Keratinocyte (primary cell): Measurements from ENCODE around the gene RALGPS1. TPM values are rescaled to one million over a fixed set of nuclear protein-coding genes. Genes with fewer than 3 reads are reported as not detected.
"Not testable (repeated sequence)": the region's sequence is repeated elsewhere in the genome, so short reads cannot be mapped to it uniquely, and the experiment has no call there.

ENCODE experiments used
- DNase-seq: peaks from one replicate; pipeline ENCODE4 v3.0.0-alpha.2; 2011; ENCODE audit warnings: low read depth, missing footprints, low spot score
- FAIRE-seq: peaks from 2 replicates; lab custom pipeline; 2011; peaks lifted over from hg19 to GRCh38; lab: Jason Lieb, UNC
- H2AFZ ChIP-seq: 2 replicates; pipeline ENCODE4 v1.6.0; 2012; ENCODE audit warnings: low read length, control low read depth, inconsistent platforms; ENCODE audit not compliant: control insufficient read depth
- H3K27ac ChIP-seq: 2 replicates; pipeline ENCODE4 v1.5.1; 2011; ENCODE audit warnings: low read length; ENCODE audit not compliant: control insufficient read depth, insufficient read depth
- H3K27me3 ChIP-seq: 3 replicates; pipeline ENCODE4 v1.6.0; 2011; ENCODE audit warnings: low read length; ENCODE audit not compliant: control insufficient read depth, insufficient read depth; ENCODE audit errors: extremely low read depth
- H3K36me3 ChIP-seq, 2 experiments: 2 replicates in 1 of 2; 3 replicates in 1 of 2; pipeline ENCODE4 v1.5.1; 2011; ENCODE audit warnings: low read length in 2 of 2, mild to moderate bottlenecking in 1 of 2; ENCODE audit not compliant: control insufficient read depth in 2 of 2, insufficient read depth in 2 of 2; ENCODE audit errors: extremely low read depth in 1 of 2
- H3K4me1 ChIP-seq: 3 replicates; pipeline ENCODE4 v1.5.1; 2011; ENCODE audit warnings: low read length; ENCODE audit not compliant: control insufficient read depth, insufficient read depth; ENCODE audit errors: extremely low read depth
- H3K4me2 ChIP-seq: 3 replicates; pipeline ENCODE4 v1.6.0; 2011; ENCODE audit warnings: low read depth, low read length; ENCODE audit not compliant: control insufficient read depth, insufficient read depth; ENCODE audit errors: extremely low read depth
- H3K4me3 ChIP-seq, 3 experiments: fragments of 200-600 bp in 1 of 3; sonication (generic) in 1 of 3; 2 replicates in 2 of 3; 3 replicates in 1 of 3; pipeline ENCODE4 v1.5.1; 2011 to 2016; ENCODE audit warnings: low read length in 3 of 3, mild to moderate bottlenecking in 3 of 3, control low read depth in 2 of 3, inconsistent platforms in 1 of 3, low read depth in 1 of 3, mixed read lengths in 1 of 3, mixed run types in 1 of 3, moderate library complexity in 1 of 3; ENCODE audit not compliant: control insufficient read depth in 2 of 3, insufficient read depth in 2 of 3; ENCODE audit errors: extremely low read depth in 1 of 3
- H3K79me2 ChIP-seq: 2 replicates; pipeline ENCODE4 v1.6.0; 2012; ENCODE audit warnings: low read length; ENCODE audit not compliant: control insufficient read depth, insufficient read depth
- H3K9ac ChIP-seq: 3 replicates; pipeline ENCODE4 v1.6.0; 2011; ENCODE audit warnings: low read length; ENCODE audit not compliant: control insufficient read depth, insufficient read depth; ENCODE audit errors: extremely low read depth
- H3K9me1 ChIP-seq: 3 replicates; pipeline ENCODE4 v1.6.0; 2011; ENCODE audit warnings: low read length; ENCODE audit not compliant: control insufficient read depth, insufficient read depth; ENCODE audit errors: extremely low read depth
- H3K9me3 ChIP-seq: 2 replicates; pipeline ENCODE4 v1.5.1; 2012; ENCODE audit warnings: low read depth, low read length; ENCODE audit not compliant: control insufficient read depth
- H4K20me1 ChIP-seq: 3 replicates; pipeline ENCODE4 v1.6.0; 2011; ENCODE audit warnings: low read length; ENCODE audit not compliant: control insufficient read depth, insufficient read depth; ENCODE audit errors: extremely low read depth
- CTCF ChIP-seq, 3 experiments: IDR thresholded peaks in 1 of 3; conservative IDR thresholded peaks in 1 of 3; optimal IDR thresholded peaks in 1 of 3; 2 replicates in 2 of 3; 3 replicates in 1 of 3; pipeline versions ENCODE3 to v1.5.1; 2011; ENCODE audit warnings: low read length in 3 of 3, mild to moderate bottlenecking in 3 of 3, moderate library complexity in 2 of 3, control low read depth in 1 of 3, inconsistent platforms in 1 of 3; ENCODE audit not compliant: insufficient read depth in 2 of 3; ENCODE audit errors: extremely low read depth in 1 of 3
- EZH2 ChIP-seq: IDR thresholded peaks from one replicate; pipeline ENCODE4 v1.6.1; 2012; ENCODE audit warnings: inconsistent platforms, mild to moderate bottlenecking, low read length, moderate library complexity
- dilution Hi-C: fragments of 300-500 bp; cut with MboI; formaldehyde crosslinking; loops from one replicate; pipeline ENCODE4 v1.7.0; 2020; ENCODE audit warnings: low sequenced_read_pairs; ENCODE audit not compliant: extremely low pct_ligation_motif_present
- polyA plus RNA-seq, 5 experiments: library from polyadenylated mRNA; depleted of rRNA in 3 of 5; stranded (reverse) in 3 of 5; stranded (forward) in 1 of 5; unstranded in 1 of 5; fragments of >200 nt; gene quantifications; 1 replicate in 1 of 5; 2 replicates in 3 of 5; 3 replicates in 1 of 5; pipeline versions ENCODE4 v1.2.1 to v1.2.3, GENCODE V29; 2011 to 2012; ENCODE audit warnings: missing spikeins in 2 of 5, low read depth in 1 of 5, low replicate concordance in 1 of 5

Gene RALGPS1
- polyA plus RNA-seq, 1 donor (not counting 4 experiments of a cell fraction or from before 2014, with no cell fraction given), result 0.56 TPM

- peaks cover 3% of the 10 kb centered on the region for H3K27me3 ChIP-seq
- H3K9me1 ChIP-seq, result no peaks in the 10 kb centered on the region
- no peaks in the 10 kb centered on the region for H3K36me3 ChIP-seq
- no peaks in the 10 kb centered on the region for H4K20me1 ChIP-seq
- H2AFZ ChIP-seq, result no peak overlapping the region
- H3K9ac ChIP-seq, result no peak overlapping the region
- no peak overlapping the region for H3K4me2 ChIP-seq
- dilution Hi-C loops, result no loop called here
- H3K4me3 ChIP-seq, result no peak overlapping the region
- peaks cover 16% of the 10 kb centered on the region for H3K4me1 ChIP-seq
- no peak for TF ChIP-seq CTCF (optimal IDR thresholded peaks at IDR 0.05 in 1 of 3, IDR thresholded peaks at IDR 0.05 in 1 of 3, conservative IDR thresholded peaks at IDR 0.05 in 1 of 3; ENCODE audit: extremely low read depth in 1 of 3, insufficient read depth in 2 of 3, low read length in 3 of 3)
- no peak for TF ChIP-seq EZH2
- DNase-seq (no peak), FAIRE-seq (no peak)
- no peaks in the 10 kb centered on the region for H3K9me3 ChIP-seq
- no peaks in the 10 kb centered on the region for H3K79me2 ChIP-seq
- H3K27ac ChIP-seq, result no peak overlapping the region
These were observed 256.1 kb downstream of the RALGPS1 start for GRCh38 chr9:127170652-127171051.

- H3K27me3 ChIP-seq, dilution Hi-C loops, H3K4me3 ChIP-seq, H3K4me2 ChIP-seq, H3K9ac ChIP-seq, H4K20me1 ChIP-seq, DNase-seq, H3K9me3 ChIP-seq, FAIRE-seq, H3K79me2 ChIP-seq, H3K36me3 ChIP-seq, H3K9me1 ChIP-seq, H3K27ac ChIP-seq, H2AFZ ChIP-seq: not testable (repeated sequence)
- peaks cover 11% of the 10 kb centered on the region for H3K4me1 ChIP-seq
These were observed 256.8 kb downstream of the RALGPS1 start for GRCh38 chr9:127171348-127171747.

GRCh38 chr9:127172066-127172707 lies 257.6 kb downstream of the RALGPS1 start:
- dilution Hi-C loops, result no loop called here
- no peak overlapping the region for H2AFZ ChIP-seq
- H3K4me1 ChIP-seq, result peaks cover 2% of the 10 kb centered on the region
- H3K79me2 ChIP-seq, result no peaks in the 10 kb centered on the region
- FAIRE-seq, result no peak
- H3K9ac ChIP-seq, result no peak overlapping the region
- no peaks in the 10 kb centered on the region for H4K20me1 ChIP-seq
- no peak overlapping the region for H3K4me2 ChIP-seq
- H3K9me1 ChIP-seq, result no peaks in the 10 kb centered on the region
- DNase-seq, result no peak
- peaks cover 3% of the 10 kb centered on the region for H3K27me3 ChIP-seq
- no peak for TF ChIP-seq EZH2
- TF ChIP-seq CTCF (optimal IDR thresholded peaks at IDR 0.05 in 1 of 3, IDR thresholded peaks at IDR 0.05 in 1 of 3, conservative IDR thresholded peaks at IDR 0.05 in 1 of 3; ENCODE audit: extremely low read depth in 1 of 3, insufficient read depth in 2 of 3, low read length in 3 of 3), result no peak
- no peak overlapping the region for H3K27ac ChIP-seq
- H3K36me3 ChIP-seq, result no peaks in the 10 kb centered on the region
- H3K9me3 ChIP-seq, result no peaks in the 10 kb centered on the region
- no peak overlapping the region for H3K4me3 ChIP-seq
